AG10803 (cell line): ENCODE measurements around the gene ADAD2.

Experiments
- DNase-seq: peaks from one replicate; pipeline ENCODE4 v3.0.0; 2010; ENCODE audit warnings: low read depth
- H3K4me3 ChIP-seq: 2 replicates; pipeline ENCODE4 v1.5.1; 2011; ENCODE audit warnings: mild to moderate bottlenecking, low read length, control low read depth
- CTCF ChIP-seq: conservative IDR thresholded peaks from 2 replicates; pipeline ENCODE4 v1.5.1; 2011; ENCODE audit warnings: mild to moderate bottlenecking, low read length, control low read depth, inconsistent platforms

The ADAD2 gene

DNA sequence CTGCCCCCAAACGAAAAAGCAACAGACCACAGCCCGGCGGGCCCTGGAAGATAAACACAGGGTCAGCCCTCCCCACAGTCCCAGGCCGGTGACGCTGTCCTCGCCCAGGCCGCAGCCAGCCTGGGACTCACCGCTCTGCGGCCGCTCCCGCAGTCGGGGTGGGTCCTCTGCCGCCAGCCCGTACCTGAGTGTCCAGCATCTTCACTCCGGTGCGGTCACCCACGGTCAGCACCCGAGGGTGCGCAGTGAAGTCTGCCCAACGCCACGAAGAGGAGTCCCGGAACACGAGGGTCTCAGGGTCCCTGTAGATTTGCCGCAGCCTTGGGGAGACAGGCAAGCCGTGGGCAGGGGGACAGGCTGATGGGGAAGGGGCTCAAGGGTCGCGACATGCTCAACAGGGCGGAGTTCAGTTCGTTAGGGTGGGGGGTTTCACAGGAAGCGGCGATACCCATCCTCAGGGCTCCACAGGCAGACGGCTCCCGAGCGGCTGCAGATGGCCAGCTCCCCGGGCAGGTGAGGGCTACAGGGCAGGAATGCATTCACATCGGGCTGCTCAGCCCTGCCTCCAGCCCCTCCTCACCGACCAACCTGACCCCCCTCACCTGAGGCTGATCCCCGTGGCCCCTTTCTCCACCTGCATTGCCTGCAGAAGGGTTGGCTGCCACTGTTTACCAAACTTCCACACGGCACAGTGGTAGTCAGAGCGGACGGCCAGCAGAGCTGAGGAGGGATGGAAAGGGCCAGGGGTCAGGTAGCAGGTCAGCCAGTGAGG lies 9.6 kb upstream of the ADAD2 start:
- H3K4me3 ChIP-seq = no peak overlapping the region
- TF ChIP-seq CTCF = no peak
- DNase-seq = no peak

- TF ChIP-seq CTCF = no peak
- DNase-seq = no peak
- H3K4me3 ChIP-seq = no peak overlapping the region
Observed at GRCh38 chr16:84182104-84182503, 8.9 kb upstream of the ADAD2 start.

- no peak for DNase-seq
- H3K4me3 ChIP-seq = no peak overlapping the region
- no peak for TF ChIP-seq CTCF
Observed at GRCh38 chr16:84182680-84183571, 8.0 kb upstream of the ADAD2 start.

DNA sequence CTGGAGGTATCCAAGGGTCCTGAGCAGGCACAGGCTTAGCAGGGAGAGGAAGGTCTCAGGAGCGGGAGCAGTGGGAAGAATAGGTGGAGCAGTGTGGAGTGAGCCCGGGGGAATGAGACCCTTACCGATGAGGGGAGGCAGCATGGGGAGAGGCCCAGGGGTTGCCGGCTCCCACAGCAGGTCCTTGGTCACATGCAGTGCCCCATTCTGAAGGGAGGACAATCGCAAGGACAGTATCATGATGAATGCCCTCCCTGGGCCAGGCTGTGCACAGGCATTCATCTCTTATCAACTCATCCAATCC lies 7.4 kb upstream of the ADAD2 start:
- no peak for DNase-seq
- no peak for TF ChIP-seq CTCF
- no peak overlapping the region for H3K4me3 ChIP-seq

DNA sequence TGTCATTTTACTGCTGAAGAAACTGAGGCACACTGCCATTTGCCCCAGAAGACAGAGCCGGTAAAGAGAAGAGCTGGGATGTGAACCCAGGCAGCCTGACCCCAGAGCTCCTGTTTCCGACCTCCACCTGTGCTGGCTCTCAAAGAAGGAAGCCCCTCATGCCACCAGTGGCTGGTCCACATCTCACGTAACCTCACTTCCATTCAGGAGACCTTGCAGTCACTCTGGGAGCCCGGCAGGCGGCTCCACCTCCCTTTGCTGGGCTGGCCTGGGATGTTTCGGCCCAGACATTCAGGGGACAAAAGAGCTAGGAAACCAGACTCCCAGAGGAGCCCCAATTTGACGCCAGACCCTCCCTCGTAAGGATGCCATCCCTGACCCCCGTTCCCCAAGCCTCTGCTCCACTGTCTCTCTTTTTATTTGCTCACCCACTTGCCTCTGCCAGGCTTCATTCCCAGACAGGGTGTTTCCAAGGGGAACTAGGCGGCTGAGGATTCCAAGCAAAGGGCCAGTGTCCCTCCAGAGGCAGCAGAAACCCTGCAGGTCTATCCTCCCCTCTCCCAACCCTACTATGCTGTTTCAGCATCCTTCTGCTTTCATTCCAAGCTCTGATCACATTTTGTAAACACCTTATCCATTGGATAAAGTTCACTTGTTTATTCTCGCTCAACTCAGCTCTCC lies 6.9 kb upstream of the ADAD2 start:
- H3K4me3 ChIP-seq = no peak overlapping the region
- peak; percentile 10; the same call in 1 of the 2 replicates for TF ChIP-seq CTCF
- DNase-seq = no peak

DNA sequence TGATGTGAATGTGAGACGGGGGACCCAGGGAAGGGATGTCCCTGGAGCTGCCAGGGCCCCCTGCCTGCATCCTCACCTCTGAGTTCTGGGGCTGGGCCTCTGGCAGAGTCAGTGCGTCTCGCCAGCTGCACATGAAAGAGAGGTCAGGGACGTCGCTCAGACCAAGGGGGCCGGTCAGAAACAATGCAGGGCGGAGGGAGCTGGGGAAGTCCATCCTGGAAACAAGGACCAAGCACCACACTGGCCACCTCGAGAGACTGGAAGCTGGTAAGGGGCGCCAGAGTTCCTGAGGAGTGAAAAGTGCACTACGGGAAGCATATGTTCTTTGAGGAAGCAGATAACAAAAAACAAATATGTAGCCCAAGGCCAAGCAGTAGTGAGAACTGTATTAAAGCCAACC lies 6.2 kb upstream of the ADAD2 start:
- no peak for DNase-seq
- no peak overlapping the region for H3K4me3 ChIP-seq
- no peak for TF ChIP-seq CTCF
